ENCODE results near the gene NMNAT3. TPM values are rescaled to one million over a fixed set of nuclear protein-coding genes. Genes with fewer than 3 reads are reported as not detected.

The NMNAT3 gene
- total RNA-seq, 1 donor from 2014 or later, result 0.86 TPM

- no peak for DNase-seq (ENCODE audit: low read depth, low spot score)
These were observed 2.4 kb downstream of the NMNAT3 start for GRCh38 chr3:139675327-139675726.

- no peak for DNase-seq (ENCODE audit: low read depth, low spot score)
These were observed 3.1 kb downstream of the NMNAT3 start for GRCh38 chr3:139674571-139675260.

GRCh38 chr3:139672884-139673283 lies 4.9 kb downstream of the NMNAT3 start:
- DNase-seq (ENCODE audit: low read depth, low spot score), result no peak

GRCh38 chr3:139671863-139672646 lies 5.7 kb downstream of the NMNAT3 start:
- DNase-seq (ENCODE audit: low read depth, low spot score), result no peak

- no peak for DNase-seq (ENCODE audit: low read depth, low spot score)
These were observed 6.7 kb downstream of the NMNAT3 start for GRCh38 chr3:139671107-139671506.

GRCh38 chr3:139670196-139670595 lies 7.6 kb downstream of the NMNAT3 start:
- DNase-seq (ENCODE audit: low read depth, low spot score), result no peak

- DNase-seq (ENCODE audit: low read depth, low spot score), result no peak
These were observed 9.4 kb downstream of the NMNAT3 start for GRCh38 chr3:139668332-139668731.

- no peak for DNase-seq (ENCODE audit: low read depth, low spot score)
These were observed 12.8 kb downstream of the NMNAT3 start for GRCh38 chr3:139664958-139665357.

- no peak for DNase-seq (ENCODE audit: low read depth, low spot score)
These were observed 17.5 kb downstream of the NMNAT3 start for GRCh38 chr3:139660269-139660668.

GRCh38 chr3:139659511-139659910 lies 18.3 kb downstream of the NMNAT3 start:
- no peak for DNase-seq (ENCODE audit: low read depth, low spot score)

- no peak for DNase-seq (ENCODE audit: low read depth, low spot score)
These were observed 19.8 kb downstream of the NMNAT3 start for GRCh38 chr3:139657936-139658335.

- DNase-seq (ENCODE audit: low read depth, low spot score), result no peak
These were observed 20.3 kb downstream of the NMNAT3 start for GRCh38 chr3:139657434-139657833.

GRCh38 chr3:139655909-139656595 lies 21.7 kb downstream of the NMNAT3 start:
- no peak for DNase-seq (ENCODE audit: low read depth, low spot score)

GRCh38 chr3:139654637-139655365 lies 23.0 kb downstream of the NMNAT3 start:
- no peak for DNase-seq (ENCODE audit: low read depth, low spot score)

- DNase-seq (ENCODE audit: low read depth, low spot score), result no peak
These were observed 24.2 kb downstream of the NMNAT3 start for GRCh38 chr3:139653582-139653981.

GRCh38 chr3:139652561-139652960 lies 25.2 kb downstream of the NMNAT3 start:
- DNase-seq (ENCODE audit: low read depth, low spot score), result no peak

GRCh38 chr3:139647866-139648435 lies 29.8 kb downstream of the NMNAT3 start:
- no peak for DNase-seq (ENCODE audit: low read depth, low spot score)

- no peak for DNase-seq (ENCODE audit: low read depth, low spot score)
These were observed 31.3 kb downstream of the NMNAT3 start for GRCh38 chr3:139646512-139646911.

GRCh38 chr3:139642996-139643395 lies 34.8 kb downstream of the NMNAT3 start:
- no peak for DNase-seq (ENCODE audit: low read depth, low spot score)

- no peak for DNase-seq (ENCODE audit: low read depth, low spot score)
These were observed 37.3 kb downstream of the NMNAT3 start for GRCh38 chr3:139640456-139640855.

GRCh38 chr3:139639662-139640061 lies 38.1 kb downstream of the NMNAT3 start:
- DNase-seq (ENCODE audit: low read depth, low spot score), result no peak
